PFSK-1 (cell line): ENCODE measurements around the gene HIVEP2.

Experiments used
- FOXP2 ChIP-seq: optimal IDR thresholded peaks from 2 replicates; pipeline ENCODE3; 2011; ENCODE audit warnings: borderline replicate concordance, control low read depth, inconsistent platforms; ENCODE audit not compliant: insufficient read depth; ENCODE audit errors: extremely low read length, extremely low read depth
- POLR2AphosphoS5 ChIP-seq: IDR thresholded peaks from 2 replicates; pipeline ENCODE4 v1.6.1; 2012; ENCODE audit warnings: low read depth, mild to moderate bottlenecking, control low read depth, low read length, moderate library complexity
- SIN3A ChIP-seq: IDR thresholded peaks from 2 replicates; pipeline ENCODE4 v1.6.1; 2012; ENCODE audit warnings: mild to moderate bottlenecking, low read length, moderate library complexity, borderline replicate concordance; ENCODE audit not compliant: insufficient read depth
- TAF1 ChIP-seq: IDR thresholded peaks from 2 replicates; pipeline ENCODE4 v1.6.1; 2012; ENCODE audit warnings: low read length, control low read depth, borderline replicate concordance; ENCODE audit not compliant: insufficient read depth
- TF ChIP-seq, protein P1 (sequence below), 2 experiments: IDR thresholded peaks; 2 replicates each; pipeline versions ENCODE4 v1.6.1 to v1.8.0; 2011 to 2012; ENCODE audit warnings: low read depth in 2 of 2, low read length in 2 of 2, control low read depth in 1 of 2, inconsistent platforms in 1 of 2, mild to moderate bottlenecking in 1 of 2, moderate library complexity in 1 of 2; ENCODE audit not compliant: insufficient read depth in 1 of 2

The HIVEP2 gene

DNA sequence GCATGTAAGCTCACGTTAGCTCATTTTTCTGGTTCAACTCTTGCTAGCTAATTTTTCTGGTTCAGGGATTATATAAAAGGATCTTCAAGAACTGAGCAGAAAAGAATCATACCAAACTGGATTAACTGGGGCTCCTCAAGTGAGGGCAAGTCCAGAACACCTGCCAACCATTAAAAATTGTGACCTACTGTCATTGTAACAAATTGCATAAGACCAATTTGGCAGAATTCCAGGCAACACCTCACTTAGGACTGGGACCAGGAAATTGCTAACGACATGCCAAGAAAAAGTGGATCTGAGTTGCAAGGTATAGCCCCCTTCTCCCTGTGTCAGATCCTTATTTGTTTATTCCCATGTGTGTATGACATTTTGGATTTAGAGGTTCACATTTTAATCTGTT lies 216.6 kb downstream of the HIVEP2 start:
- no peak for TF ChIP-seq TAF1
- TF ChIP-seq FOXP2: no peak
- no peak for TF ChIP-seq POLR2AphosphoS5
- no peak for TF ChIP-seq SIN3A
- TF ChIP-seq, protein P1, sequence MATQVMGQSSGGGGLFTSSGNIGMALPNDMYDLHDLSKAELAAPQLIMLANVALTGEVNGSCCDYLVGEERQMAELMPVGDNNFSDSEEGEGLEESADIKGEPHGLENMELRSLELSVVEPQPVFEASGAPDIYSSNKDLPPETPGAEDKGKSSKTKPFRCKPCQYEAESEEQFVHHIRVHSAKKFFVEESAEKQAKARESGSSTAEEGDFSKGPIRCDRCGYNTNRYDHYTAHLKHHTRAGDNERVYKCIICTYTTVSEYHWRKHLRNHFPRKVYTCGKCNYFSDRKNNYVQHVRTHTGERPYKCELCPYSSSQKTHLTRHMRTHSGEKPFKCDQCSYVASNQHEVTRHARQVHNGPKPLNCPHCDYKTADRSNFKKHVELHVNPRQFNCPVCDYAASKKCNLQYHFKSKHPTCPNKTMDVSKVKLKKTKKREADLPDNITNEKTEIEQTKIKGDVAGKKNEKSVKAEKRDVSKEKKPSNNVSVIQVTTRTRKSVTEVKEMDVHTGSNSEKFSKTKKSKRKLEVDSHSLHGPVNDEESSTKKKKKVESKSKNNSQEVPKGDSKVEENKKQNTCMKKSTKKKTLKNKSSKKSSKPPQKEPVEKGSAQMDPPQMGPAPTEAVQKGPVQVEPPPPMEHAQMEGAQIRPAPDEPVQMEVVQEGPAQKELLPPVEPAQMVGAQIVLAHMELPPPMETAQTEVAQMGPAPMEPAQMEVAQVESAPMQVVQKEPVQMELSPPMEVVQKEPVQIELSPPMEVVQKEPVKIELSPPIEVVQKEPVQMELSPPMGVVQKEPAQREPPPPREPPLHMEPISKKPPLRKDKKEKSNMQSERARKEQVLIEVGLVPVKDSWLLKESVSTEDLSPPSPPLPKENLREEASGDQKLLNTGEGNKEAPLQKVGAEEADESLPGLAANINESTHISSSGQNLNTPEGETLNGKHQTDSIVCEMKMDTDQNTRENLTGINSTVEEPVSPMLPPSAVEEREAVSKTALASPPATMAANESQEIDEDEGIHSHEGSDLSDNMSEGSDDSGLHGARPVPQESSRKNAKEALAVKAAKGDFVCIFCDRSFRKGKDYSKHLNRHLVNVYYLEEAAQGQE (IDR thresholded peaks at IDR 0.05; ENCODE audit: insufficient read depth in 1 of 2, low read depth in 2 of 2, low read length in 2 of 2): no peak

DNA sequence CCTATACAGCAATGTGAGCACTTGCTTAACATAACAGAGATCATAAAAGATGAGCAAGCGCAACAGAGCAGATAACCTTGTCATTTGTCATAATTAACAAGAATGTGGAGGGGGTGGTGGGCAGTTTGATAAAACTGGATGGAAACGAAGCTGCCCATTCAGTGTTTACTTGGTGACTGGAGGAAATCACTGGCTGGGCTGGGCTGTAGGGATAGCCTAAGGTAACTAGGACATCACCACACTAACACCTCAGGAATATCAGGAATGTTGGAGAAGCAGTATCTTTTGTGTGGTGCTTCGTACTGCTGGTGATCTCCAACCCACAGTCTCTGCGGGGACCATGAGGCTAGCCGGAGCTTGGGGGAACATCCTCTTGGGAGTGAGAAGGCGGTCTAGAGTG lies 218.4 kb downstream of the HIVEP2 start:
- no peak for TF ChIP-seq TAF1
- TF ChIP-seq POLR2AphosphoS5: no peak
- no peak for TF ChIP-seq SIN3A
- TF ChIP-seq FOXP2: no peak
- TF ChIP-seq, protein P1 (IDR thresholded peaks at IDR 0.05; ENCODE audit: insufficient read depth in 1 of 2, low read depth in 2 of 2, low read length in 2 of 2): no peak

DNA sequence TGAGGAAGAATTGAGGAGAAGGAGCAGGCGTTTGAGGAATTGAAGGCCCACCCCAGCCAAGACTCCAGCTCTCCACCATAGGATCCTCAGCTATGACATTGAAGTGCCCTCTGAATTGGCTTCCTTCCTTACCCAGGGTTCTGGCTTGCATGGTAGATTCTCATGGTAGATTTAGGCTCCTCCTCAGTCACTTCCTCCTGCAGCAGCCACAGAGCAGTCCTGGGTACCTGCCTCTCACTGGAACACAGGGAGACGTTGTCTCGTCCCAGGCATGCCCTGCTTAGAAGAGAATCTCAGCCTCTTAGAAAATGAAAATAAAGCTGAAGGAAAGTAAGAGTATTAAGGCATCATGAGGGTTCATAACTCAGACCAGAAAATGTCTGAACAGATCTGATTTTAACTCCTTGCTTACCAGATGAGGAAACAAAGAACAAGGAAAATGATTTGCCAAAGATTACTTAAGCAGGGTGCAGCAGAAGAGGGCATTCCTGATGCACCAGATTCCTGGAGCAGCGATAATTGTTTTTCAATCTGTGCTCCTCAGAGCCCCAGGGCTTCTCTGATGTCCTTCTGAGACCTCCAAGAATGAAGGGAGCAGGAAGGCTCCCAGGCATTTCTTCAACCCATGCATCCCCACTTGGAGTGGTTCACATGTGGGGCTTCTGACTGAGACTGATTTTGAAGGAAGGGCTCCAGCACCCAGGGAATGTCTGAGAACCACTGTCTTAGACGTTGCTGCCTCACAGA lies 219.8 kb downstream of the HIVEP2 start:
- TF ChIP-seq, protein P1 (IDR thresholded peaks at IDR 0.05; ENCODE audit: insufficient read depth in 1 of 2, low read depth in 2 of 2, low read length in 2 of 2): no peak

DNA sequence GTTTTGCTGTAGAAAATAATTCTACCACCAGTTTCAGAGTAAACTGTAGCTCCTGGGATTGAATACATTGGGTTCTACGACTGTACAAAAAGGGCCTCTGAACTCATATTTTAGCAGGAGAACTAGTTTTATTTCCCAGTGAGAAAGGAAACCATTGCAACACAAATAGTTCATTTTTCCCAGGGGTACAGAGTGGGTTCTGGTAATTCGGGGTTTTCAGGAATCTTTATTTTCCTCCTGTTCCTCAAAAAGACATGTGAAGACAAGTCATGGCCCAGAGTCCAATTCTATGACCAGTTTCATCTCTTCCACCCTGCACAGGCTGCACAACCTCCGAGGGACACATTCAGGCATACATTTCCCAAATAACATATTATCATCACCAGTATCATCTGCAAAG lies 222.1 kb downstream of the HIVEP2 start:
- TF ChIP-seq FOXP2 (no peak), SIN3A (no peak)

DNA sequence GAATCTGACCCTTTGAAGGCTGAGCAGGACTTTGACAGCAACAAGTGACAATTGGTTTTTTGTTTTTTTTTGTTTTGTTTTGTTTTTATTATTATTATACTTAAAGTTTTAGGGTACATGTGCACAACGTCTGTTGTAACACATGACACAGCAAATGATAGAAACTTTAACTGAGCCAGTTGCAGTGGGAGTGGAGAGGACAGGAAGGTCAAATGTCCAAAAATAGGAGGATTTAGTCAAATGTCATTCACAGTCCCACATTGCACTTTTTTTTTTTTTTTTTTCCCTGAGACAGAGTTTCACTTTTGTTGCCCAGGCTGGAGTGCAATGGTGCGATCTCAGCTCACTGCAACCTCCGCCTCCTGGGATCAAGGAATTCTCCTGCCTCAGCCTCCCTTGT lies 223.0 kb downstream of the HIVEP2 start:
- TF ChIP-seq, protein P1 (IDR thresholded peaks at IDR 0.05; ENCODE audit: insufficient read depth in 1 of 2, low read depth in 2 of 2, low read length in 2 of 2): no peak
- TF ChIP-seq POLR2AphosphoS5 (no peak), FOXP2 (no peak), SIN3A (no peak)
